SKM-1 treated with dmso at 0.1 percent for 144 hours (cell line): ENCODE data around the gene KLHL7.
"Not testable (repeated sequence)": the region's sequence is repeated elsewhere in the genome, so short reads cannot be mapped to it uniquely, and the experiment has no call there.

Source experiments
- DNase-seq: peaks from one replicate; lab custom pipeline; 2025; ENCODE audit not compliant: unreplicated experiment; lab: John Stamatoyannopoulos, UW

KLHL7 gene

DNA sequence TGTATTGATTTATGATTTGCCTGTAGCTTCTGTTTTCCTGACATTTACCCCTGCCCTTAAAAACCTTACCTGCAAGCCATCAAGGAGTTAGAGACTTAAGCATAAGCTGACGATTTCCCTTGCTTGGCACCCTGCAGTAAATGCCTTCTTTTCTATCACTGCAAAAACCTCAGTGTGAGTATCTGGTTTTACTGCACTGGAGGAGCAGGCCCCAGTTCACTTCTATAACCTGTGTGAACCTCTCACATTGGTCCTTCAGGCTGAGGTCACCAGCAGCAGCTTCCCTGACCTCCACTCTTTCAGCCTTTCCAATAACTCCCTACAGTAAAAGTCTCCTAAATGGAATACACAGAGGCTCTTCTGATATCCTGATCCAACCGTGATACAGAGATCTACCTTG is 106.8 kb downstream of the KLHL7 start:
- DNase-seq = no peak

DNA sequence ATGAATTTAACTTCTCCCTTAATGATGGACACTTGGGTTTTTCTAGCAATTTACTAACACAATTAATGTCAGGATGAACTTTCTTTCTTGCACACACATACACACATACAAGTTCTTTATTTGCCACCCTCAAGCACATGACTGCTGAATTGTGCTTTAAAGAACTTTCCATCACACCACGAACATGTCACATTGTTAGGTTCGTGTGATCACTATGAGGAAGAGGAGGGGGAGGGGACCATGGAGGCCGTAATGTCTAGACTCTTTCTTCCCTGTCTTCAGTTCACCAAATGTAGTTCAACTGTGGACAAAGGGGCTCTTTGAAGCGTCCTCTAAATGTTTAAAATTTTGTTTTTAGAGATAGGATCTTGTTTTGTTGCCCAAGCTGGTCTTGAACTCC is 107.3 kb downstream of the KLHL7 start:
- DNase-seq = no peak

DNA sequence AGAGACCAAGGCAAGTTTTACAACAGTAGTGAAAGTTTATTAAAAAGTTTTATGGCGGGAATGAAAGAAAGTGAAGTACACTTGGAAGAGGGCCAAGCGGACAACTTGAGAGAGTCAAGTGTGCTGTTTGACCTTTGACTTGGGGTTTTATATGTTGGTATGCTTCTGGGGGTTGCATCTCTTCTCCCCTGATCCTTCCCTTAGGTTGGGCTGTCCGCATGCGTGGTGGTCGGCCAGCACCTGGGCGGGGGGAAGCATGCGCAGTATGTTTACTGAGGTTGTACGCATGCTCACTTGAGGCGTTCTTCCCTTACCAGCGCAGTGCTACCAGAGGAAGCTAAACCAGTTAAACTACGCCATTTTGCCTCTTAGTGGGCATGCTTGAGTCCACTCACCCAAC is 108.2 kb downstream of the KLHL7 start:
- DNase-seq = no peak

DNA sequence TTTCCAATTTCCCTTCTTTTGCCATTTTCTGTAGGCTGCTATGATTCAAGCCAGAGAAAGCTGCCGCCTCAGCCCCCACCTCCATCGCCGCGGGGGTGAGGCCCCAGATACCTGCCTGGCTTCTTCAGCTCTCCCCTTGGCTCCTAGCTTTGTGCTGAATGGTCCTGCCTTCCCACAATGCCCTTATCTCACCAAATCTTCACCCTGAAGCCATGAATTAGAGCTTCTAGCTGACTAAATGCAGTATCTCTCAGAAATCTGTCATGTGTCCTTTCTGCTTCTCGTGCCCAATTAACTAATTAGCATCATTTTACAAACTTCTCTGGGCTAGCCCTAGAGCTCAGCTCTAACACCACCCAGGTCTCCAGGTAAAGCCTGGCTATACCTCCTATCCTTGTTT is 108.8 kb downstream of the KLHL7 start:
- DNase-seq = no peak

DNA sequence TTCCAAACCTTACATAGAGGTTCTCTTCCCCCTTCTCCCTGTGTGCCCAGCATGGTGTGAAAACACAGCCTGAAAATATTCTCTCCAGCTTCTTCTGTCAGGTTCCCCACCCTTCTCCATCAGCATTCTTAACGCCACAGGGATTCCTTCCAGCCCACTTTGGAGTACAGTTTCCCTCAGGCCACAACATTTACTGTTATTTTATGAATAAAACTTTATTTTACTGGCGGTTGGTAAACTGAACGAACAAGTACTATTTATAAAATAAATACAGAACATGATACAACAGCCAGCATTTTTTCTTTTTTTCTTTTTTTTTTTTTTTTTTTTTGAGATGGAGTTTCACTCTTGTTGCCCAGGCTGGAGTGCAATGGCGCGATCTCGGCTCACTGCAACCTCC is 109.4 kb downstream of the KLHL7 start:
- DNase-seq = no peak

DNA sequence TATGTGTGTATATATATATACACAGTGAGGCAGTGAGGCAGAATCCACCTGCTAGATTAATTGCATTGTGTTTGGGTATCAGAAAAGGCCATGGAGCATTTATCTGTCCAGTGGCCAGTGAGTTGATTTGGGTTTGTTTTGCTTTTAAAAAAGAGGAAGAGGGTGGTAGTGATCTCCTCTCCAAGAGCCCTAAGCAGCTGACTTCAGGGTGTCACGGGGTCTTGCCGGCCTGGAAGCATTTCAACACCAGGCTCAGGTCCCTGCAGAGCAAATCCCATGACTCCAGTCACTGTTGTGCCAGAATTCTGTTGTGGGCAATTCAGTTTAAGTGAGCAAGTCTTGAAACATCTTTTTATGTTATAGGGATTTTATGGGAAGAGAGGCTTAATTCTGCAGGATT is 110.4 kb downstream of the KLHL7 start:
- peak; percentile 79 for DNase-seq

DNA sequence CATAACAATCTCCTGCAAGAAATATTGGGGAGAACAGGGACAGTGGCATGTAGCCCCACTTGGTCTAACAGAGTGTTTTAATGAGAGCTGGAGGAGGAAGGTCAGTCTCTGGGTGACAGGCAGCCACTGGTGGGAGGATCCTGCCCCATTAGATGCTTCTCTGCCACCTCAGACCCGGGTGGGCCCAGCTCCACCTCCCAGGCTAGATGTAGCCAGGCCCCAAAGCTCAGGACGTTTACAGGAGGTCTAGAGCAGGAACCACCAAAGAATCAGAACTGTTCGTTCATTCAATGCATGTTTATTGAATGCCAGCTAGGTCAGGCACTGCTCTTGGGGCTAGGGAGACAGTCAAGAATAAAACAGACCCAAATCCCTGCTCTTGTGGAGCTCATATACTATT is 112.6 kb downstream of the KLHL7 start:
- no peak for DNase-seq

DNA sequence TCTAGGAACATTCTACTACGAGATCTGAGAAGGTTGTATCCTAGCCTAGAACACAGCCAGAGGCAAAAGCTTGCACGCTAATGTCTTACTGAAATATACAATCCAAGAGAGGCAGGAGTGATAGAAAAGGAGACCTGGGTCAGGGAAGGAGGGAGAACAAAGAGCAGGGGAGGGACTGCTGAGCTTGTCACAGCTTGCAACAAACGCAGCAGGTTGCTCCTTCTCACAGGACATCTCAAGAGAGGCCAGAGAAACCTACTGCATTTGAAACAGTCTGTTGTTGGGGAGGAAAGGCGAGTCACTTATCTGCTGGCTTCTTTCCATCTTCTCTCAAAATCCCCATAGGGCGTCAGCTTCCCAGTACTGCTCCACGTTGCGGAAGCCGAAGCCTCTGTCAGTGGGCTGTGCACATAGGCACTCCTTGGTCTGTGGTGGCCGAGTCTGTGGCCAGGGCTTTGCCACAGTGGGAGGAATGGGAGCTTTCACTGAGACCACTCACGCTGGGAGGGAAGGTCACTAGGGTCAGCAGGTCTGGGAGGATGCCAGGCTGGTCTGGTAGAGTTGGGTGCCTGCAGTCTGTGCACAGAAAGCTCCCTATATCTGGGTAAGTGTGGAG is 115.2 kb downstream of the KLHL7 start:
- no peak for DNase-seq

DNA sequence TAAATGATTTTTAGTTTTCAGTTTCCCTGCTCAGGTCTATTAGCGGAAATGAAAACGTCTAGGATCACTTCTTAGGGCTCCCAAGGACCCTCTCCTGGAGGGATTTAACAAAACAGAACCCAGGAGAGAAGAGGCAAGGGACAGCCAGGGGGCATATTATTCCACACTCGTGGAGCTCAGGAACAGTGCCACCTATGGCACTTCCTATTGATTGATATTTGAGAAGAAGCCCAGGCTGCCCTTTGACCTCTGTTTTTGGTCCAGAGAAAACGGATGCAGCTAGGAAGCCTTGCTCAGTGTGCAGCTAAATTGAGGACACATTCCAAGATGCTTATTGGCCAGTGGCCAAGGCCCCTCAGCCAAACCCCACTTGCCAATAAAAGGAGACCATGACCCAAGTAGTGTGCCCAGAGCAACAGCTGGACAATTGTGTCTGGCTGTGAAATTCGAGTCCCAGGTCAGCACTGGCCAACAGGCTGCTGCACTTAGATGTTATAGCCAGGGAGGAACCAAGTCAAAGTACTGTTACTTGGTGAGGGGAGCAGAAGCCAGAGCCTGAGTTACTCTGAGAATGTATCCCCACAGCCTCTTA is 117.0 kb downstream of the KLHL7 start:
- no peak for DNase-seq

DNA sequence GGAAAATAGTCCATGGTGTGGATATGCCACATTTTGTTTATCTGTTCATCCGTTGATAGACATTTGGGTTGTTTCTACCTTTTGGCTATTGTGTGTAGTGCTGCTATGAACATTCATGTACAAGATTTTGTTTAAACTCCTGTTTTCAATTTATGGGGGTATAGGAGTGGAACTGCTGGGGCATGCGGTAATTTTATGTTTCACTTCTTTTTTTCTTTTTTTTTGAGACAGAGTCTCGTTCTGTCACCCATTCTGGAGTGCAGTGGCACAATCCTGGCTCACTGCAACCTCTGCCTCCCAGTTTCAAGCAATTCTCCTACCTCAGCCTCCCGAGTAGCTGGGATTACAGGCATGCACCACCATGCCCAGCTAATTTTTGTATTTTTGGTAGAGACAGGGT is 118.8 kb downstream of the KLHL7 start:
- DNase-seq = not testable (repeated sequence)

DNA sequence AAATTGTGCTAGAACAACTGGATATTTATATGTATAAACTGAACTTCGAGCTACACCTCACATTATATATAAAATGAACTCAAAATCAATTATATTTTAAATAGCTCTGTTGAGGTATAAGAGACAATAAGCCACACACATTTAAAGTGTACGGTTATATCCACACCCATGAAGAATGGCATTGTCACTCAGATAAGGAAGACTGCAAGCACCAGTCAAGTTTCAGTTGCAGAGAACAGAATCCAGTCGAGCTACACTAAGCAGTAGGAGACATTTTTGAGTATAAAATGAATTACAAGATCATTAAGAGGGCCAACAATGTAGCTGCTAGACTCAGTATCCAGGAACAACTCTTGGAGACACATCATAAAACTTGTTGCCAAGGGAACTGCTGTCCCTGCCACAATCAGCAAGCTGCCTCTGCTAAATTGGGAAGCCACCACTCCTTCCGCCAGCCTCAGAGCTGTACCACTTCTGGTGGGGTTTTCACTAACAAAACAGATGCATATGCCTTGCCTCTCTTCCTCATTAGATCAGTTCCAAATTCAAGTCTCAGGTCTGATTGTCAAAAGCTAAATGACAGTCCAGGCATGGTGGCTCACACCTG is 121.4 kb downstream of the KLHL7 start:
- no peak for DNase-seq
